ENCODE data around the gene GMCL1. TPM values are rescaled to one million over a fixed set of nuclear protein-coding genes. Genes with fewer than 3 reads are reported as not detected.
A peak's percentile ranks its signal among the peaks of the same experiment; 100 is the strongest.

GMCL1 gene
- total RNA-seq, 1 experiment from 2014 or later, result 75.3 TPM

- Histone ChIP-seq H3K4me2 (ENCODE audit: low read depth, low read length, poor library complexity, severe bottlenecking) (peak overlapping the region; percentile 79), H3K36me3 (ENCODE audit: insufficient read depth, low read length) (peaks cover 10% of the 10 kb centered on the region), H4K20me1 (ENCODE audit: insufficient read depth, low read depth, low read length) (peaks cover 12% of the 10 kb centered on the region; the same call in 1 of the 2 replicates), H3K27ac (ENCODE audit: low read length) (no peak overlapping the region), H3K9me2 (replicated peaks; ENCODE audit: insufficient read depth, low read length) (no peaks in the 10 kb centered on the region), H2AFZ (ENCODE audit: low read length) (no peak overlapping the region), H3K4me3 (ENCODE audit: low read length) (peak overlapping the region; percentile 79), H3K9me3 (ENCODE audit: low read length) (no peaks in the 10 kb centered on the region), H3K9ac (ENCODE audit: low read length) (no peak overlapping the region), H3K4me1 (ENCODE audit: low read length) (peaks cover 60% of the 10 kb centered on the region), H3K79me2 (ENCODE audit: low read length) (peaks cover 70% of the 10 kb centered on the region), H3K27me3 (ENCODE audit: low read length) (no peaks in the 10 kb centered on the region)
- DNase-seq, result no peak
Observed at GRCh38 chr2:69831354-69831905, 2.0 kb downstream of the GMCL1 start.

GRCh38 chr2:69833752-69834151 is 4.3 kb downstream of the GMCL1 start:
- Histone ChIP-seq H3K9me3 (ENCODE audit: low read length) (no peaks in the 10 kb centered on the region), H3K4me1 (ENCODE audit: low read length) (peaks cover 71% of the 10 kb centered on the region), H3K4me2 (ENCODE audit: low read depth, low read length, poor library complexity, severe bottlenecking) (peak overlapping the region; percentile 43), H3K36me3 (ENCODE audit: insufficient read depth, low read length) (peaks cover 20% of the 10 kb centered on the region), H3K9ac (ENCODE audit: low read length) (no peak overlapping the region), H4K20me1 (ENCODE audit: insufficient read depth, low read depth, low read length) (peaks cover 12% of the 10 kb centered on the region; the same call in 1 of the 2 replicates), H3K9me2 (replicated peaks; ENCODE audit: insufficient read depth, low read length) (no peaks in the 10 kb centered on the region), H3K79me2 (ENCODE audit: low read length) (peaks cover 93% of the 10 kb centered on the region), H2AFZ (ENCODE audit: low read length) (no peak overlapping the region), H3K27me3 (ENCODE audit: low read length) (no peaks in the 10 kb centered on the region), H3K4me3 (ENCODE audit: low read length) (no peak overlapping the region), H3K27ac (ENCODE audit: low read length) (no peak overlapping the region)
- DNase-seq, result no peak

- H3K4me3 ChIP-seq (ENCODE audit: low read length), result peak overlapping the region; percentile 1; the same call in 1 of the 2 replicates
- H3K79me2 ChIP-seq (ENCODE audit: low read length), result peaks cover 96% of the 10 kb centered on the region
- peaks cover 4% of the 10 kb centered on the region; the same call in 1 of the 2 replicates for H4K20me1 ChIP-seq (ENCODE audit: insufficient read depth, low read depth, low read length)
- H3K4me2 ChIP-seq (ENCODE audit: low read depth, low read length, poor library complexity, severe bottlenecking), result peak overlapping the region; percentile 43
- H3K9me2 ChIP-seq (replicated peaks; ENCODE audit: insufficient read depth, low read length), result no peaks in the 10 kb centered on the region
- no peak overlapping the region for H2AFZ ChIP-seq (ENCODE audit: low read length)
- H3K36me3 ChIP-seq (ENCODE audit: insufficient read depth, low read length), result peaks cover 35% of the 10 kb centered on the region
- no peak for DNase-seq
- peak overlapping the region; percentile 10; the same call in 1 of the 2 replicates for H3K9ac ChIP-seq (ENCODE audit: low read length)
- no peaks in the 10 kb centered on the region for H3K9me3 ChIP-seq (ENCODE audit: low read length)
- peaks cover 66% of the 10 kb centered on the region for H3K4me1 ChIP-seq (ENCODE audit: low read length)
- no peaks in the 10 kb centered on the region for H3K27me3 ChIP-seq (ENCODE audit: low read length)
- peak overlapping the region; percentile 56; the same call in 1 of the 2 replicates for H3K27ac ChIP-seq (ENCODE audit: low read length)
Observed at GRCh38 chr2:69835666-69836065, 6.2 kb downstream of the GMCL1 start.

- DNase-seq, result no peak
Observed at GRCh38 chr2:69836316-69836715, 6.9 kb downstream of the GMCL1 start.

GRCh38 chr2:69837533-69837932 is 8.1 kb downstream of the GMCL1 start:
- peak overlapping the region; percentile 56 for H3K27ac ChIP-seq (ENCODE audit: low read length)
- H3K4me2 ChIP-seq (ENCODE audit: low read depth, low read length, poor library complexity, severe bottlenecking), result peak overlapping the region; percentile 43
- no peak overlapping the region for H3K9ac ChIP-seq (ENCODE audit: low read length)
- H3K4me1 ChIP-seq (ENCODE audit: low read length), result peaks cover 47% of the 10 kb centered on the region
- peak; percentile 68 for DNase-seq
- H3K27me3 ChIP-seq (ENCODE audit: low read length), result no peaks in the 10 kb centered on the region
- no peak overlapping the region for H3K4me3 ChIP-seq (ENCODE audit: low read length)
- no peaks in the 10 kb centered on the region for H4K20me1 ChIP-seq (ENCODE audit: insufficient read depth, low read depth, low read length)
- peaks cover 51% of the 10 kb centered on the region for H3K36me3 ChIP-seq (ENCODE audit: insufficient read depth, low read length)
- H3K9me2 ChIP-seq (replicated peaks; ENCODE audit: insufficient read depth, low read length), result no peaks in the 10 kb centered on the region
- no peak overlapping the region for H2AFZ ChIP-seq (ENCODE audit: low read length)
- H3K9me3 ChIP-seq (ENCODE audit: low read length), result no peaks in the 10 kb centered on the region
- peaks cover 89% of the 10 kb centered on the region for H3K79me2 ChIP-seq (ENCODE audit: low read length)

More at GRCh38 chr2:69836316-69836715, 6.9 kb downstream of the GMCL1 start:
- Histone ChIP-seq H3K4me2 (ENCODE audit: low read depth, low read length, poor library complexity, severe bottlenecking) (peak overlapping the region; percentile 43), H3K9me3 (ENCODE audit: low read length) (no peaks in the 10 kb centered on the region), H3K79me2 (ENCODE audit: low read length) (peaks cover 92% of the 10 kb centered on the region), H2AFZ (ENCODE audit: low read length) (no peak overlapping the region), H3K9me2 (replicated peaks; ENCODE audit: insufficient read depth, low read length) (no peaks in the 10 kb centered on the region), H3K27ac (ENCODE audit: low read length) (peak overlapping the region; percentile 56), H3K4me3 (ENCODE audit: low read length) (peak overlapping the region; percentile 1; the same call in 1 of the 2 replicates), H3K4me1 (ENCODE audit: low read length) (peaks cover 60% of the 10 kb centered on the region), H3K36me3 (ENCODE audit: insufficient read depth, low read length) (peaks cover 40% of the 10 kb centered on the region), H3K9ac (ENCODE audit: low read length) (peak overlapping the region; percentile 10; the same call in 1 of the 2 replicates), H3K27me3 (ENCODE audit: low read length) (no peaks in the 10 kb centered on the region), H4K20me1 (ENCODE audit: insufficient read depth, low read depth, low read length) (no peaks in the 10 kb centered on the region)

- peaks cover 75% of the 10 kb centered on the region for H3K36me3 ChIP-seq (ENCODE audit: insufficient read depth, low read length)
- DNase-seq, result no peak
- no peak overlapping the region for H3K4me3 ChIP-seq (ENCODE audit: low read length)
- H3K27ac ChIP-seq (ENCODE audit: low read length), result no peak overlapping the region
- no peaks in the 10 kb centered on the region for H4K20me1 ChIP-seq (ENCODE audit: insufficient read depth, low read depth, low read length)
- H3K27me3 ChIP-seq (ENCODE audit: low read length), result no peaks in the 10 kb centered on the region
- H2AFZ ChIP-seq (ENCODE audit: low read length), result no peak overlapping the region
- H3K9ac ChIP-seq (ENCODE audit: low read length), result no peak overlapping the region
- no peaks in the 10 kb centered on the region for H3K9me3 ChIP-seq (ENCODE audit: low read length)
- H3K9me2 ChIP-seq (replicated peaks; ENCODE audit: insufficient read depth, low read length), result no peaks in the 10 kb centered on the region
- H3K79me2 ChIP-seq (ENCODE audit: low read length), result peaks cover 68% of the 10 kb centered on the region
- no peaks in the 10 kb centered on the region for H3K4me1 ChIP-seq (ENCODE audit: low read length)
- H3K4me2 ChIP-seq (ENCODE audit: low read depth, low read length, poor library complexity, severe bottlenecking), result no peak overlapping the region
Observed at GRCh38 chr2:69843993-69844392, 14.5 kb downstream of the GMCL1 start.

- H3K27ac ChIP-seq (ENCODE audit: low read length), result no peak overlapping the region
- no peak overlapping the region for H3K4me3 ChIP-seq (ENCODE audit: low read length)
- no peak overlapping the region for H3K9ac ChIP-seq (ENCODE audit: low read length)
- H4K20me1 ChIP-seq (ENCODE audit: insufficient read depth, low read depth, low read length), result no peaks in the 10 kb centered on the region
- no peak overlapping the region for H3K4me2 ChIP-seq (ENCODE audit: low read depth, low read length, poor library complexity, severe bottlenecking)
- H3K27me3 ChIP-seq (ENCODE audit: low read length), result no peaks in the 10 kb centered on the region
- no peaks in the 10 kb centered on the region for H3K4me1 ChIP-seq (ENCODE audit: low read length)
- no peaks in the 10 kb centered on the region for H3K9me2 ChIP-seq (replicated peaks; ENCODE audit: insufficient read depth, low read length)
- no peaks in the 10 kb centered on the region for H3K9me3 ChIP-seq (ENCODE audit: low read length)
- H3K79me2 ChIP-seq (ENCODE audit: low read length), result peaks cover 66% of the 10 kb centered on the region
- DNase-seq, result no peak
- H3K36me3 ChIP-seq (ENCODE audit: insufficient read depth, low read length), result peaks cover 74% of the 10 kb centered on the region
- H2AFZ ChIP-seq (ENCODE audit: low read length), result no peak overlapping the region
Observed at GRCh38 chr2:69844560-69844959, 15.1 kb downstream of the GMCL1 start.

- no peaks in the 10 kb centered on the region for H4K20me1 ChIP-seq (ENCODE audit: insufficient read depth, low read depth, low read length)
- no peak overlapping the region for H3K4me2 ChIP-seq (ENCODE audit: low read depth, low read length, poor library complexity, severe bottlenecking)
- no peak overlapping the region for H3K27ac ChIP-seq (ENCODE audit: low read length)
- H3K27me3 ChIP-seq (ENCODE audit: low read length), result no peaks in the 10 kb centered on the region
- no peak for DNase-seq
- H3K9me3 ChIP-seq (ENCODE audit: low read length), result no peaks in the 10 kb centered on the region
- no peak overlapping the region for H3K4me3 ChIP-seq (ENCODE audit: low read length)
- no peak overlapping the region for H3K9ac ChIP-seq (ENCODE audit: low read length)
- H3K79me2 ChIP-seq (ENCODE audit: low read length), result peaks cover 68% of the 10 kb centered on the region
- H3K9me2 ChIP-seq (replicated peaks; ENCODE audit: insufficient read depth, low read length), result no peaks in the 10 kb centered on the region
- H3K36me3 ChIP-seq (ENCODE audit: insufficient read depth, low read length), result peaks cover 77% of the 10 kb centered on the region
- H3K4me1 ChIP-seq (ENCODE audit: low read length), result no peaks in the 10 kb centered on the region
- no peak overlapping the region for H2AFZ ChIP-seq (ENCODE audit: low read length)
Observed at GRCh38 chr2:69846182-69847067, 17.0 kb downstream of the GMCL1 start.
